NCI-H128 (cell line): ENCODE data around the gene HELZ2.
"Not testable (repeated sequence)": the region's sequence is repeated elsewhere in the genome, so short reads cannot be mapped to it uniquely, and the experiment has no call there.

ENCODE experiments used
- DNase-seq: peaks from one replicate; lab custom pipeline; 2025; ENCODE audit not compliant: unreplicated experiment; lab: John Stamatoyannopoulos, UW

HELZ2 gene

DNA sequence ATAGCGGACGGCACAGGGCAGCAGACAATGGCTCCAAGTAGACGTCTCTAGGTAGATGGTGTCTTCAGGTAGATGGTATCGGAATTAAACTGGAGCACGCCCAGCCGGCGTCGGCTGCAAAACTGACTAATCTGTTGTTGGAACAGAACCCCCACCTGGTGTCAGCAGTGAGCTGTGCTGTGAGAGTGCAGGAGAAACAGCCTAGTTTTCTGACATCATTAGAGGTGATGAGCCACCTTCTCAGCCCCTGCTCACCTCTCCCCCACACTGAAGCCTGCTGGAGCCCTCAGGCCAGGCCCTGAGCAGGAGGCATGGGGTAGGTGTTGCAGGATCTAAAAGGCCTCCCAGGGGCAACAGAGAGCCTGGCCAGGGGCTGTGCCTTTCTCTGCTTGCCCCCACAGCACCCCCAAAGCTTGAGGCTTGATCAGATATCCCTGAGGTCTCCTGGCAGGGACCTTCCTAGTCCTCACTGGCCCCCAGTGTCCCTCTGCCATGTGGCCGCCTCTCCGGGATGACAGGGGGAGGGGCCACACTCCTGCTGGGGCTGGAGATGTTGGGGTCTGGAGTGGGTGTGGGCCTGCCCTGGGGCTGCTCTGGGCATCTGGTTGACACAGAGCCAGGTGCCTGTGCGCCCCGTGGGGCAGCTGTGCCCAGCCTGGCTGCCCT lies 6.9 kb upstream of the HELZ2 start:
- DNase-seq = peak; percentile 16

DNA sequence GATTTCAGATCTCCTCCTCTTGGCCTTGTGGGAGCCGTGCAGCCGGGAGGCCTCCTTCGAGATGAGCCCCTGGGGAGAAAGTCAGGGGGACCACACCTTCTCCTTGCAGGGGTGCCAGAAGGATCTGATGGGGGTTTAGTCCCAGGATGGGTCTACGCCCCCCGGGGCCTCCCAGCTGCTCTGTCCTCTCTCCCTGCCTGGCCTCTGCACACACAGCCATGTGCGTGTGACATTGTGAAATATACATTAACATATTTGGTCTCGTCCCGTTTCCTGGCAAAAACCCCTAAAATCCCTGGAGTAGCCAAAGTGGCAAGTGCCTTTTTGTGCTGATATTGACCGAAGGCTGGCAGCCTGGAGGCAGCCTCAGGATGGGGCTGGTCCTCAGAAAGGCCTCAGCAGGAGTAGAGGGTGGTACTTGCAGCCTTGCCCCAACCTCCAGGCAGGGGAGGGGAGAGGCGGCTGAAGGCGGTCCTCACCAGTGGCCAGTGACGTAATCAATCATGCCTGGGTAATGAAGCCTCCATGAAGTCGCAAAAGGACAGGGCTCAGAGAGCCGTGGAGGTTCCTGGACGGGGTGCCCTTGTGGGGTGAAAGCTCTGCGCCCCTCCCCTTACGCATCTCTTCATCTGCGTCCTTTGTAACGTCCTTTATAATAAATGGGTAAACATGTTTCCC lies 5.1 kb upstream of the HELZ2 start:
- no peak for DNase-seq

DNA sequence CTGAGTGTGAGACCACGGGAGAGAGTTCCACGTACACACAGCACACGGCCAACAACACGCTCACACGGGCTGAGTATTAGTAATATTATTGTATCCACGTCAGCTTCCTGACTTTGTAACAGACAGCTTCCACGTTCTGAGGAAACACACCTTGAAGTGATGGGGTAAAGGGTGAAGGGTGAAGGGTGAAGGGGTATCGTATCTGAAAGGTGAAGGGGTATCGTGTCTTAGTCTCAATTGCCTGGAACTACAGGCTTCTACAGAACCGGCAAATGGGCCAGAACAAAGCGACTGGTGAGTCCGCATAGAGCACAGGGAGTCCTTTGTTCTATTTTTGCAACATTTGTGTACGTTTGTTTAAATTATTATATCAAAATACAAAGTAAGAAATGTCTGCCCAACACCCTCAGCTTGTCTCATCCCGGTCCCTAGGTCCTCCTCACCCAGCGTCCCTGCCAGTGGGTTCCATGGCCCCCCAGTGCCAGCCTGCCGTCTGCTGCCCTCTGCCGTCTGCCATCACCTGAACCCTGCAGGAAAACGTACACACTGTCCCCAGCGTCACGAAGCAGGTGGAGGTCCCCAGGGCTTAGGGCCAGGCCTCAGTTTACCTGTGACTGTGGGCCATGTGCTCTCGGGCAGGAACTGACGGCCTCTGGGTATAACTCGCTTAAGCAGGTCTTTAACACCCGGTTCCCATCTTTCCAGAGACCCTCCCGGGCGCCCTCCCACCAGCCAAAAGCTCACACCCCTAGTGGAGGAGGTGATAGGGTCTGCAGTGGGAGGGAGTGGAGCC lies 4.4 kb upstream of the HELZ2 start:
- DNase-seq = no peak

DNA sequence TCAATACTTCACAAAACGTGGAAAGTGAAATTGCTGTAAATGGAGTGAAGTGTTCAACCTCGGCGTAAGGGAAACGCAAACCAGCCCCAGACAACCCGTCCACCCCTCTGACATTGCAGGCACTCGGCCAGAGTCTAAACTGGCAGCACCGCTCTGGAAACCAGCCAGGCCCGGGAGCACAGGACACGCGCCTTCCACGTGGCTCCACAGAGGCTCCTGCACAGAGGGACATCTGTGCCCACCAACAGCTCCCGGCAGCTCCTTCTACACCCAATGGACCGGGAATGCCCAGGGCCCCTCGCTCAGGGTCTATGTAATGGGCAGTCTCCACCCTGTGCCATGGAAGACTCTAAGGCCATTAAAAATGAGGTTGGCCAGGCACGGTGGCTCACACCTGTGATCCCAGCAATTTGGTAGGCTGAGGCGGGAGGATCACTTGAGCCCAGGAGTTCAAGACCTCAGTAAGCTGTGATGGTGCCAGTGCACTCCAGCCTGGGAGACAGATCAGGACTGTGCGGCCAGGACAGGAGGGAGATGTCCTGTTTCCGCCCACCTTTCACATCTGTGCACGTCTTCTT lies 3.4 kb upstream of the HELZ2 start:
- no peak for DNase-seq

DNA sequence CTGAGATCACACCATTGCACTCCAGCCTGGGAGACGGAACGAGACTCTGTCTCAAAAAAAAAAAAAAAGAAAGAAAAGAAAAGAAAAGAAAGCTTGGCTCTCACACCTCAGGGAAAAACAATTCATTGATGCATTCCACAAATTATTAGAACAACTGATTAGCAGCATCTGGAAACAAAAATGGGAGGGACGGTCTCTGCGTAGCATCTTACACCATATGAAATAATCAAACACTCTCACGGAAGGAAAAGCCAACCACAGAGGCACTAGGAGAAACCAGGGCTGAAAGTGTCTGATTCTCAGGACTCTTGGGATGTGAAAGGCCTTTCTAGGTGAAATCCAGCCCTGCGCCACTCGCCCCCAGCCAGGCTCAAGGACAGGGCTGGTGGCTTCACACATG lies 2.3 kb upstream of the HELZ2 start:
- DNase-seq = no peak

DNA sequence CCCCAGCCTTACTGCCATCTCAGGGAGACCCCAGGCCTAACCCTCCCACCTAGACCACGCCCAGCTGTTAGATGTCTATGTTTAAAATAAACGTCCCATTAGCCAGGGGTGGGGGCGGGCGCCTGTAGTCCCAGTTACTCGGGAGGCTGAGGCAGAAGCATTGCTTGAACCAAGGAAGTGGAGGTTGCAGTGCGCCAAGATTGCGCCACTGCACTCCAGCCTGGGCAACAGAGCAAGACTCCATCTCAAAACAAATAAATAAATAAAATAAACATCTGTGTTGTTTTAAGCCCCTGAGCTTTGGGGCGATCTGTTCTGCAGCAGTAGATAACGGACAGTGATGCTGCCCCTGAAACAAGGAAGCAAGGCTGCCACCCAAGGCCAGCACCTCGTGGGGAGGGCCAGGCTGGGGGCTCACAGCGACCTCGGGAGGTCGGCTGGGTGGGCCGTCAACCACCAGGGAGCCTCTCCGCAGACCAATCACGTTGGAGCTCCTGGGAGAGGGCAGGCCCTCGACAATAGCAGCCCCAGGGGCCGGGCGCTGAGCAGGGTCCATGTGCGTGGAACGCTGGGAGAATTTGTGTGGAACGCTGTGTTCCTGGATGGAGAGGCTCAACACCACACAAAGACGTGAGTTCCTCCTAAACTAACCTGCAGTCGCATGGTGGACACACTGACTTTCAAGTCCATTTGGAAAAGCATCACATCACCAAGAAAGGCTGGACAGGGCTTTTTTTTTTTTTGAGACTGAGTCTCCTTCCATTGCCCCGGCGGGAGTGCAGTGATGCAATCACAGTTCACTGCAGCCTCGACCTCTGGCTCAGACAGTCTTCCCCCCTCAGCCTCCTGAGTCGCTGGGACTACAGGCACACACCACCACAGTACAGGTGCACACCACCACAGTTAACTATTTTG lies 1.0 kb upstream of the HELZ2 start:
- DNase-seq = no peak

DNA sequence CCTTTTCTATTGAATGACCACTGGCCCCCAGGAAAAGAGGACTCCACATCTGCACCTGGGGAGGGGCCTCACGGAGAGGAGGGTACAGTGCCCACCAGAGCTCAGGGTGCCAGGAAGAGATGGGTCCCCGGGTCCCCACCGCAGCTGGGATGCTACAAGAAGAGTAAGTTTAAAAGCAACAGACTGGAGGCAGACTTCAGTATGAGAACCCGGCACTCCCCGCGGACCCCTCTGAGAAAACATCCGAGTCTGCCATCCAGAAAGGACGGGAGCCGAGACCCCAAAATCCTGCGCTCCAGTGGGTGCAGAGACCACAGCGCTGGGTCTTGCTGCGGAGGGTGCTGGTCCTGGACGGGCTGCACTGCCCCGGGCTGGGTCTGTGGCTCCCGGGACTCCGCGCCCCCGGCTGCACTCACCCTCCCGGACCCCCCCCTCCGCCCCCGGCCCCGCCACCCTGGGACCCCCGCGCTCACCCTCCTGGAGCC lies 350 bp downstream of the HELZ2 start:
- DNase-seq = no peak

DNA sequence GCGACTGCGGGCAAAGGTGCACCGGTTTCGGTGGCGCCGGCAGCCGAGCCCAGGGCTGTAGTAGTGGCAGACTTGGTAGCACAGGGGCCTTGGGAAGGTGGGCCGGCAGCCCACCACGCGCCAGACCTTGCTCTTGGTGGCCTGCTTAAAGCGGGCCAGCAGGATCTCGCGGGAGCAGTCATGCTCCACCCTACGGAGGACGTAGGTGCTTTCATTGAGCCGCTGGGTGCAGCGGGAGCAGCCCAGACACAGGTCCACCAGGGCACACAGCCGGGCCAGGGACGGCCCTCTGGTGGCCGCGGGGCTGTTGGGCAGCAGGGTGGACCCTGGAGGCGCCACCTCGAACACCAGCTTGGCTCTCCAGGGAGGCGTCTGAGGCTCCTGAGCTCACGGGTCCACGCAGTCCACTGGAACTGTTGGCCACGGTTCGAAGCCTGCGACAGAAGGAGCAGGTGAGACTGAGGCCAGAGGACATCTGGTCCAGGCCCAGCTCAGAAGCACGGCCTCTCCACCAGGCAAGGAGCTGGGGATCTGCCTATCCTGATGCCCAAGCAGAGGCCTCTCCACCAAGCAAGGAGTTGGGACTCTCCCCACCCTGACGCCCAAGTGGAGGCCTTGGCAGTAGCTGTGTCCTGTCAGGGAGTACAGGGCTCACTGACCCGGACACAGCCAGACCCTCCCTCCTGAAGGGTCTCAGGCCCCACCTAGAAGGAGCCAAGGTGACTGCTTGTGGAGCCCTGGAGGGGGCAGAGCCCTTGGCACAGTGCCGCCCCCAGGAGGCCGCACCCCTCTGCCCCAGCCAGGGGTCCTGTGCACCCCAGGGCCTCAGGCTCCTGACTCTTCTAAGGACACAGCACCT lies 1.0 kb downstream of the HELZ2 start:
- no peak for DNase-seq

DNA sequence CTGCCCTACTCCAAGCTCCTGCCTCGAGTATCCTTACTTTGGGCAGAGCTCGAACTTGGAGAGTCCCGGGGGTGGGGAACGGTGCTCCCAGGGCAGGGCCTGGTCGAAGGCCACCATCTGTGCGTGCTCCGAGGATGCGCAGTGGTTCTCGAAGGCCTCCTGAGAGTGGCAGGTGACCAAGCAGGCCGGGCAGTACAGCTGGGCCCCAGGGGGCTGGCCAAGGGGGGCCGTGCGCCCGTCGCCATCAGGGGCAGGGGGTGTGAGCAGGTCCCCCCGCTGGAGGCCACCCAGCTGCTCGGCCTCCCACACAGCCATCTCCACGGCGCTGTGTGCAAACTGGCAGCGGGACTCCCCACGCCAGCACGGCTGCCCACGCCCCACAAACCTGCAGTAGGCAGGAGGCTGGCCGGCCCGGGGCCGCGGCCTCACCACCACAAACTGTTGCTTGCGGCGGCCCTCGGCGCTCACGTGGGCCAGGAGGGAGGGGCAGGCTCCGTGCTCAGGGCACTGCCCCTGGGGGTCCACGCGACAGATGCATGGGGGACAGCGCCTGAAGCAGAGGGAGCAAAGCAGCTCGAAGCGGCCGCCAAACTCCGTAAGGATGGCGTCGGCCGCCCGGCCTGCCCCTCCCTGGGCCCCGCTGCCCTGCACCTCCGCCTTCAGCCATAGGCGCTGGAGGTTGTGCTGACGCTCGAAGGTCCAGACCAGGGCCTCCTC lies 1.8 kb downstream of the HELZ2 start:
- no peak for DNase-seq

DNA sequence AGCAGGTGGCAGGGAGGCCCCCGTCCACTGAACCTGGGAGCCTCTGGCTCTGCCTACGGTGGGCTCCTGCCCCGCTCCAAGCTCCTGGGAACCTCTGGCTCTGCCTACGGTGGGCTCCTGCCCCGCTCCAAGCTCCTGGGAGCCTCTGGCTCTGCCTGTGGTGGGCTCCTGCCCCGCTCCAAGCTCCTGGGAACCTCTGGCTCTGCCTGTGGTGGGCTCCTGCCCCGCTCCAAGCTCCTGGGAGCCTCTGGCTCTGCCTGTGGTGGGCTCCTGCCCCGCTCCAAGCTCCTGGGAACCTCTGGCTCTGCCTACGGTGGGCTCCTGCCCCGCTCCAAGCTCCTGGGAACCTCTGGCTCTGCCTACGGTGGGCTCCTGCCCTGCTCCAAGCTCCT lies 3.0 kb downstream of the HELZ2 start:
- not testable (repeated sequence) for DNase-seq

DNA sequence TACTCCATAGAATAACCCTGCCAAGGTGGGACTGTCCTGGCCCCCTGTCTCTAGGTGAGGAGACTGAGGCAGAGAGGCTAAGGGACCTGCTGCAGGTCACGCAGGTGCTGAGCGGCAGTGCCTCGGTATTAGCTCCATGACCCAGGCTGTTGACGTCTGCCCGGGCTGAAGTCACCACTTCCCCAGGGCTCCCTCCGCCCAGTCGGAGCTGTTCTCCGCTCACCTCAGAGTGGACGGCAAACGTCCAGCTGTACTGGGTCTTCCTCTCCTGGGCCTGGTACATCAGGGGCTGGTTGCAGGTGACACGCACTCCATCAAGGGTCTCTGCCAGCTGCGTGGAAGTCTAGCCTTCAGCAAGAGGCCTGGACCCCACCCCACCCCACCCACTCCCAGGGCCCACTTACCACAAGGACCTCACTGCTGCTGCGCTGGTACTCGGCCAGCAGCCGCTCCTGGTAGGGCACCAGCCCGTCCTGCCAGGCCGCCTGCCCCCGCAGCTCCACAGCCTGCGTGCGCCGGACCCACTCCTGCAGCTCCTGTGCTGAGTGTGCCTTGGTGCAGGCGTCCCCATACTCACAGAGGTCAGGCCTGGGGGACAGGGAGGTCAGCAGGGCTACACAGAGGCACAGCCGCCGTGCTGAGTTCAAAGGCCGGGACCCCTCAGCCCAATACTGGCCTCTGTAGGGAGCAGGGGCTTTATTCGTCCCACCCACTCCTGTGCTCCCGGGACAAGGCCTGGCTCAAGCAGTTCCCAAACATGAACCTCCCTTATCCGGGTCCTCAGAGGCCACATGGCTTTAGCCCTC lies 3.6 kb downstream of the HELZ2 start:
- no peak for DNase-seq

DNA sequence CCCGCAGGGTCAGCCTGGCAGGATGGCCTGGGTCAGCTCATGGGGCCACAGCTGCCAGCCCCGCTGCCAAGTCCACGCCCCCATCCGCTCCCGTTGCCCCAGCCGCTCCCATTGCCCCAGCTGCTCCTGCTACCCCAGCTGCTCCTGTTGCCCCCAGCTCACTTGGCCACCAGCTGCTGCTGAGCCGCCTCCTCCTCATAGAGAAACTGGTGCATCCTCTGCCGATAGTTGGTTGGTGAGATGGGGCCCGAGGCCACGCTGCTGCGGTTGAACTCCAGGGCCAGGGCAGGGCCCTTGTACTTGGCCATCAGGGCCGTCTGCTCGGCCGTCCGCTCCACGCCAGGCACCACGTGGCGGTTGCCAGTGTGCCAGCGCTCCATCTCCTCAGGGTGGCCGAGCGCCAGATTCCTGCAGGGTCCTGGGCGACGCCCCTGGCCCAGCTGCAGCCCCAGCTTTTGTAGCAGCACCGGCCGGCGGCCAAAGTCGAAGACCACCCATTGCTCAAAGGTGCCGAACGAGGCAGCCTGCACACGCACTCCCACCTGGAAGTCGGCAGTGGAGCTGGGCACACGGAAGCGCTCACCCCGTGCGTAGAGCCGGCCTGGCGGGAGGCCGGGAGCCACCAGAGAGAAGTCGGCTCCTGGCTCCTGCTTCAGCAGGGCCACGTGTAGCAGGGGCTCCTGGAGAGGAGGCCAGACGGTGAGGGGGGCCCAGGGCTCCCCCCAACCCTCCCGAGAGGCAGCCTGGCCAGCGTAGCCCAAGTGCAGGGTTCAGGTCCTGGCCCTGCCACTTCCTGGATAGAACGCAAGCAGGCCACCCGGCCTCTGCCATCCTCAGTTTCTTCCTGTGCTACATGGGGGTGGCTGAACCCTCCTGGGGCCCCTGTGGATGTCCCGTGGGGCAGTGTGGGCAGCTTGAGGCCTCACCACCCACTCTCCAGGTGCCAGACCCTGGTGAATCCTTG lies 4.8 kb downstream of the HELZ2 start:
- DNase-seq = no peak

DNA sequence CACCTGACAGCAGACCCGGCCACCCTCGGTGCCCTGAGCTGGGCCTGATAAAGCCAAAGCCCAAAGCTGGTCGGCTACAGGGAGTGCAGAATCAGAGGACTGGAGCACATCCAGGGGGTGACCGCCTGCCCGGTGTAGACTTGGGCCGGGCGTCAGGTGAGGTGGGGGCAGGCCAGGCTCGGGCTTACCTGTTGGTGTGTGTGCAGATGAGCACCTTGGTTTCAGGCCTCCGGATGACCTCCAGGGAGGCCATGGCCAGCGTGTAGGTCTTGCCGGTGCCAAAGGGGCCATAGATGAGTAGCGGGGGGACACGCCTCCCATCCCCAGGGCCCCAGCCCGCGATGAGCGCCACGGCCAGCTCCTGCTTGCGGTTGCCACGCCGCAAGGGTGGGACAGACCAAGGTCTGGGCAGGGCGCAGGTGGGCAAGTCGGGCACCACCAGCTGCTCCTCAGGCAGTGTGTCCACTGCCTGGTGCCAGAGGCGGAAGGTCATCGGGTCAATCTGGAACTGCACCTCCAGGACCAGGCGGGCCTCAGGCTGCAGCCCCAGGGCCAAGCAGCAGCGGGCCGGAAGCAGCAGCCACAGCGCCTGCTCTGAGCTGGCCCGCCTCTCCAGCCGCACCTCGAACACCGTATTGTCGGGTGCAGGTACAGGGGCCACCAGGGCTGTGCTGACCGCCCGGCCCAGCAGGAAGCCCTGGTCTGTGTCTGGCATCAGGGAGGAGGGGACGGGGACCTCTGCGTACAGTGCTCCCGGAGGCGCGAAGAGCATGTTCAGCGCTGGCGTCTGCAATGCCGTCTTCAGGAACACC lies 5.7 kb downstream of the HELZ2 start:
- DNase-seq = no peak

DNA sequence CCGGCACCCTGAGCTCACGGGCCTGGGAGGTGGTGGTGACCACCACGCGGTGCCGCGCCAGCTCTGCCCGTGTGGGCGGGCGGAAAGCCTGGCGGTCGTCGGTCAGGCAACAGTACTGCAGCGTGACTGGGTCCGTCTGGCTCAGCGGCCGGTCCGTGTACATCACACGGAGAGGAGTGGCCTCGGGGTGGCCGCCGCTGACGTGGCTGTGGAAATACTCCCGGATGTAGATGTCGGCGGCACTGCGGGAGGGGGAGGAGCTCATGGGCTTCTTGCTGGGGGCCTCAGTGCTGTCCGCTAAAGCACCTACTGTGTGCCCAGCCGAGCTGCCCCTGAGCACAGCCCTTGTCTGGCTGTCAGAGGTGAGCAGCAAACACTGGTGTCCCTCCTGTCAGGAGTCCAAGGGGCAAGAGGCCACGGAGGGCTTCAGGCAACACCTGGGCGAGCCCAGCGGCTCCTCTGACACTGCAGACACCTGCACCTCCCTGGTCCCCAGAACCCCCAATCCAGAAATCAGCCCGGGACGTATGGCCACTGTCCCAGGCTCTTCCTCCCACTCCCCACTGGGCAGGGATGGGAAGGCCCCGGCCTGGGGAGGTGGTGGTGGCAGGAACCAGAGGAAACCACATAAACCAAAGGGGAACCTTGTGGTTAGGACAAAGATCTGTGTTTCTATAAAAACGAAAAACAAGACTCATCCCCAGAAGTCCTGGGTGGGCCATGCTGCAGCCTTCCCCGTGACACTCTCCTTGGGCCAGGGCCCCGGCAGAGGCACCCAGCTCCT lies 6.5 kb downstream of the HELZ2 start:
- DNase-seq = no peak

DNA sequence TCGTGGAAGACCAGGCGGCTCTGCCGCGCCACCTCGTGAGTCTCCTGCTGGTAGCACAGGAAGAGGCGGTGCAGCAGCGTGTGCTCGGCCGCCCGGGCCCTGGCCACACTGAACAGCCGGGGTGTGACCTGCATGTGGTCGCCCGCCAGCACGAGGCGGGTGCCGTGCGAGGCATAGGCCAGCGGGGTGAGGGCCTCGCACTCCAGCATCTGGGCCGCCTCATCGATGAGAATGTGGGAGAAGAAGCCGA lies 7.0 kb downstream of the HELZ2 start:
- DNase-seq = no peak
